Astrocyte (in vitro differentiated cells and primary cell): ENCODE data around the gene VAV1. TPM values are rescaled to one million over a fixed set of nuclear protein-coding genes. Genes with fewer than 3 reads are reported as not detected.

Source experiments
- DNase-seq: peaks from one replicate; pipeline ENCODE4 v3.0.0-alpha.2; 2010; ENCODE audit warnings: low read depth
- FAIRE-seq: peaks from 2 replicates; lab custom pipeline; 2011; peaks lifted over from hg19 to GRCh38; lab: Jason Lieb, UNC
- H2AFZ ChIP-seq: 2 replicates; pipeline ENCODE4 v1.6.0; 2012; ENCODE audit warnings: low read depth, low read length, inconsistent platforms
- H3K27ac ChIP-seq: 2 replicates; pipeline ENCODE4 v1.5.1; 2011; ENCODE audit warnings: low read depth, low read length, inconsistent platforms
- H3K27me3 ChIP-seq: 2 replicates; pipeline ENCODE4 v1.6.0; 2011; ENCODE audit warnings: low read length, inconsistent platforms; ENCODE audit not compliant: insufficient read depth
- H3K36me3 ChIP-seq: 2 replicates; pipeline ENCODE4 v1.5.1; 2011; ENCODE audit warnings: low read length, inconsistent platforms; ENCODE audit not compliant: insufficient read depth
- H3K4me1 ChIP-seq: 2 replicates; pipeline ENCODE4 v1.5.1; 2011; ENCODE audit warnings: low read length, inconsistent platforms; ENCODE audit not compliant: insufficient read depth
- H3K4me2 ChIP-seq: 2 replicates; pipeline ENCODE4 v1.6.0; 2012; ENCODE audit warnings: low read length, inconsistent platforms
- H3K4me3 ChIP-seq: 2 replicates; pipeline ENCODE4 v1.5.1; 2011; ENCODE audit warnings: low read depth, mild to moderate bottlenecking, low read length, inconsistent platforms; ENCODE audit not compliant: insufficient read depth
- H3K79me2 ChIP-seq: 2 replicates; pipeline ENCODE4 v1.6.0; 2012; ENCODE audit warnings: mild to moderate bottlenecking, low read length, inconsistent platforms; ENCODE audit not compliant: insufficient read depth
- H3K9ac ChIP-seq: 2 replicates; pipeline ENCODE4 v1.6.0; 2012; ENCODE audit warnings: mild to moderate bottlenecking, low read length, inconsistent platforms
- H3K9me3 ChIP-seq: 2 replicates; pipeline ENCODE4 v1.5.1; 2012; ENCODE audit warnings: low read depth, mild to moderate bottlenecking, low read length, inconsistent platforms; ENCODE audit not compliant: insufficient read depth
- H4K20me1 ChIP-seq: 2 replicates; pipeline ENCODE4 v1.6.0; 2012; ENCODE audit warnings: low read length, inconsistent platforms; ENCODE audit not compliant: insufficient read depth
- H3K27ac Mint-ChIP-seq: one replicate; pipeline ENCODE4 v1.8.0; 2021; ENCODE audit warnings: mild to moderate bottlenecking, mixed read lengths; ENCODE audit not compliant: unreplicated experiment
- H3K27me3 Mint-ChIP-seq: one replicate; pipeline ENCODE4 v1.8.0; 2021; ENCODE audit warnings: low read depth, mixed read lengths; ENCODE audit not compliant: unreplicated experiment
- H3K36me3 Mint-ChIP-seq: one replicate; pipeline ENCODE4 v1.8.0; 2021; ENCODE audit warnings: low read depth, mixed read lengths; ENCODE audit not compliant: unreplicated experiment
- H3K4me1 Mint-ChIP-seq: one replicate; pipeline ENCODE4 v1.8.0; 2021; ENCODE audit warnings: low read depth, mixed read lengths; ENCODE audit not compliant: unreplicated experiment
- H3K4me3 Mint-ChIP-seq: one replicate; pipeline ENCODE4 v1.8.0; 2021; ENCODE audit warnings: mild to moderate bottlenecking, moderate library complexity, mixed read lengths; ENCODE audit not compliant: unreplicated experiment
- H3K9me3 Mint-ChIP-seq: one replicate; pipeline ENCODE4 v1.8.0; 2021; ENCODE audit warnings: mild to moderate bottlenecking, mixed read lengths; ENCODE audit not compliant: unreplicated experiment
- EZH2 ChIP-seq: IDR thresholded peaks from 2 replicates; pipeline ENCODE4 v1.6.1; 2012; ENCODE audit warnings: mild to moderate bottlenecking, low read length, inconsistent platforms; ENCODE audit not compliant: insufficient read depth
- total RNA-seq: library from RNA; stranded (reverse); gene quantifications from 2 replicates; pipeline ENCODE4 v1.2.1, GENCODE V29; 2021
- TF ChIP-seq, protein P1 (sequence below): IDR thresholded peaks from 2 replicates; pipeline ENCODE4 v1.5.1; 2011; ENCODE audit warnings: low read depth, mild to moderate bottlenecking, inconsistent platforms, low read length, moderate library complexity; ENCODE audit not compliant: insufficient read depth

Gene VAV1
- total RNA-seq, 1 donor from 2014 or later, result not detected

DNA sequence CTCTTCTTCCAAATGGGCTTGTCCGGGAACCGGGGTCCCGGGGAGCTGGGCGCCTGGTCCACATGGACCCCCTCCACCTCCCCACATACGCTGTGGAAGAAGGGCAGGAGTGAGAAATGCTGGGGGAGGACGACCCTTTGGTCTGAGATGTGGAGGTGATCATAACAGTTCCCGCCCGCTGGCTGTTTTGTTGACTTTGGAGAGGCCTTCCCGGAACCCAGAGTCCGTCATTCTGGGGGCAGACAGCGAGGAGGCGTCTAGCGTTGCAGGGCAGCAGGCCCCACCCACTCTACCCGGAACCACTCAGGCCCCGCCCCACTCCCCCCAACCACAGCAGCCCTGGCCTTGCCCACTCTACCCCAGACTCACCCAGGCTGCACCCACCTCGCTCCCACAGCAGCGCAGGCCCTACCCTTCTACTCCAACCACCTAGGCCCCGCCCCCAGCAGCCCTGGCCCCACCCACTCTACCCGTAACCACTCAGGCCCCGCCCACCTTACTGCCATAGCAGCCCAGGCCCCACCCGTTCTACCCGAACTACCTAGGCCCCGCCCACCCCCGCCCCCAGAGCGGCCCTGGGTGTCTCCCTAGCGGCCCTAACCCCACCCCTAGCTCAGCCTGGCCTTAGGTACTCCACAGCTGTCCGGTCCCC lies 42.2 kb upstream of the VAV1 start:
- TF ChIP-seq, protein P1, sequence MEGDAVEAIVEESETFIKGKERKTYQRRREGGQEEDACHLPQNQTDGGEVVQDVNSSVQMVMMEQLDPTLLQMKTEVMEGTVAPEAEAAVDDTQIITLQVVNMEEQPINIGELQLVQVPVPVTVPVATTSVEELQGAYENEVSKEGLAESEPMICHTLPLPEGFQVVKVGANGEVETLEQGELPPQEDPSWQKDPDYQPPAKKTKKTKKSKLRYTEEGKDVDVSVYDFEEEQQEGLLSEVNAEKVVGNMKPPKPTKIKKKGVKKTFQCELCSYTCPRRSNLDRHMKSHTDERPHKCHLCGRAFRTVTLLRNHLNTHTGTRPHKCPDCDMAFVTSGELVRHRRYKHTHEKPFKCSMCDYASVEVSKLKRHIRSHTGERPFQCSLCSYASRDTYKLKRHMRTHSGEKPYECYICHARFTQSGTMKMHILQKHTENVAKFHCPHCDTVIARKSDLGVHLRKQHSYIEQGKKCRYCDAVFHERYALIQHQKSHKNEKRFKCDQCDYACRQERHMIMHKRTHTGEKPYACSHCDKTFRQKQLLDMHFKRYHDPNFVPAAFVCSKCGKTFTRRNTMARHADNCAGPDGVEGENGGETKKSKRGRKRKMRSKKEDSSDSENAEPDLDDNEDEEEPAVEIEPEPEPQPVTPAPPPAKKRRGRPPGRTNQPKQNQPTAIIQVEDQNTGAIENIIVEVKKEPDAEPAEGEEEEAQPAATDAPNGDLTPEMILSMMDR, result no peak
- no peak for TF ChIP-seq EZH2
- Histone ChIP-seq H3K79me2 (peaks cover 2% of the 10 kb centered on the region), H3K27me3 (no peaks in the 10 kb centered on the region), H4K20me1 (no peaks in the 10 kb centered on the region), H3K9me3 (no peaks in the 10 kb centered on the region), H3K36me3 (no peaks in the 10 kb centered on the region), H3K27ac (no peak overlapping the region), H3K9ac (no peak overlapping the region), H2AFZ (no peak overlapping the region), H3K4me1 (no peaks in the 10 kb centered on the region), H3K4me2 (no peak overlapping the region), H3K4me3 (no peak overlapping the region)
- H3K9me3 Mint-ChIP-seq, result peaks cover 3% of the 10 kb centered on the region
- FAIRE-seq (no peak), DNase-seq (no peak)
- peaks cover 9% of the 10 kb centered on the region for H3K36me3 Mint-ChIP-seq
- no peak overlapping the region for H3K4me3 Mint-ChIP-seq
- no peaks in the 10 kb centered on the region for H3K4me1 Mint-ChIP-seq
- H3K27ac Mint-ChIP-seq, result no peak overlapping the region
- H3K27me3 Mint-ChIP-seq, result no peaks in the 10 kb centered on the region

DNA sequence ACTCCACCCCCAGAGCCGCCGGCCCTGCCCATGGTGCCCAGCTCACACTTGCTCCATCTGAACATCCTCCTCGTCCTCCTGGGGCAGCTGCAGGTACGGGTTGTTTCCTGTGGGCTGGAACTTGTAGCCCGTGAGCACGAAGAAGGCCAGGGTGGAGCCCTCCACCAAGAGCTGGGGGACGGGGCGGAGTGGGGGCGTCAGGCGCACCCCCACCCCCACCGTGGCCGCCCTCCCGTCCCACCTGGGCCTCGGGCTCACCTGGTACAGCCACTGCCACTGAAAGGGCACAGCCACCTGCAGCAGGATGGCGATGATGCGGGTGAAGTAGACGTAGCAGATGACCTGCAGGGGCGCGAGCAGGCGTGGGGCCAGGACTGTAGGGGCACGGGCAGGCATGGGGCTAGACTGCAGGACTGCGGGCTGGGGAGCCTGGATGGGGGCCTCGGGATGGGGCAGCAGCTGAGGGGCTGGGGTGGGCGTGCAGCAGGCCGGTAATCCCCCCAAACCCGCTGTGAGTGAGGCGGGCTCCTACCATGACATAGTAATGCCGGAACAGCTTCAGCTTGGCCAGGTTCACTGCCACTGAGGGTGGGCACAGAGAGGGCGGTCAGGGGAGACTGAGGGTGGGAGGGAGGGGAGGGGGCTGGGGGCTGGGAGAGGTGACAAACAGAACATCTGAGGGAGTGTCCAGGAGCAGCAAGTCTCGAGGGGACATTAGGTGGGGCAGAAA lies 41.4 kb upstream of the VAV1 start:
- Histone ChIP-seq H4K20me1 (no peaks in the 10 kb centered on the region), H3K27me3 (no peaks in the 10 kb centered on the region), H2AFZ (no peak overlapping the region), H3K36me3 (no peaks in the 10 kb centered on the region), H3K79me2 (peaks cover 10% of the 10 kb centered on the region), H3K4me3 (no peak overlapping the region), H3K4me1 (peaks cover 4% of the 10 kb centered on the region), H3K4me2 (no peak overlapping the region), H3K9me3 (no peaks in the 10 kb centered on the region), H3K27ac (no peak overlapping the region), H3K9ac (no peak overlapping the region)
- Mint-ChIP-seq H3K36me3 (peaks cover 9% of the 10 kb centered on the region), H3K27me3 (no peaks in the 10 kb centered on the region), H3K4me1 (peaks cover 5% of the 10 kb centered on the region), H3K9me3 (peaks cover 3% of the 10 kb centered on the region), H3K4me3 (no peak overlapping the region), H3K27ac (no peak overlapping the region)
- no peak for DNase-seq
- TF ChIP-seq EZH2, result no peak
- TF ChIP-seq, protein P1, result no peak
- FAIRE-seq, result no peak

DNA sequence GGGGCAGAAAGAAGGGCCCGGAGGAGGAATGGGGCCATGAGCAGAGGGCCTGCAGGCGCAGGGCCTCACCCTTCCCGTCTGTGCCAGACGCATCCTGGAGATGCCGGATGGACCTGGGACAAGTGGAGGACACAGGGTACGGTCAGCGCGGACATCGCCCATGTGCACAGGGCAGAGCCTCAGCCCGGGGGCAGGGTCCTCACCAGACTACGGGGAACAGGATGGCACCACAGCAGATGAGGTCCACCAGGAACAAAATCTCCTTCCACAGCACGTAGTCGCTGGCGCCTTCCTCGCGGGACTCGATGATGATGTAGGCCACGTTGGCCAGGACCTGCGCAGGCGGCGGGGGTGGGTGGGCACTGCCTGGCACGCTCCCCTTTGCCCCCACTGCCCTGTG lies 40.7 kb upstream of the VAV1 start:
- Mint-ChIP-seq H3K36me3 (peaks cover 9% of the 10 kb centered on the region), H3K4me1 (peaks cover 5% of the 10 kb centered on the region), H3K4me3 (no peak overlapping the region), H3K9me3 (peaks cover 3% of the 10 kb centered on the region), H3K27me3 (no peaks in the 10 kb centered on the region), H3K27ac (no peak overlapping the region)
- DNase-seq, result no peak
- Histone ChIP-seq H3K4me1 (peaks cover 10% of the 10 kb centered on the region), H3K36me3 (no peaks in the 10 kb centered on the region), H3K79me2 (peaks cover 10% of the 10 kb centered on the region), H3K27ac (no peak overlapping the region), H2AFZ (no peak overlapping the region), H4K20me1 (no peaks in the 10 kb centered on the region), H3K9me3 (no peaks in the 10 kb centered on the region), H3K4me2 (no peak overlapping the region), H3K27me3 (no peaks in the 10 kb centered on the region), H3K4me3 (no peak overlapping the region), H3K9ac (no peak overlapping the region)
- FAIRE-seq, result no peak
- TF ChIP-seq EZH2, result no peak
- TF ChIP-seq, protein P1, result no peak
